Mesendoderm (in vitro differentiated cells): ENCODE data around the gene WTAP.
"Not testable (repeated sequence)": the region's sequence is repeated elsewhere in the genome, so short reads cannot be mapped to it uniquely, and the experiment has no call there.

ENCODE experiments used
- DNase-seq: peaks from one replicate; pipeline ENCODE4 v3.0.0; 2013
- H2AK5ac ChIP-seq: 2 replicates; pipeline ENCODE4 v1.6.1; 2013; ENCODE audit warnings: low read length, inconsistent platforms
- H2BK120ac ChIP-seq: 2 replicates; pipeline ENCODE4 v1.6.1; 2013; ENCODE audit warnings: low read depth, mild to moderate bottlenecking, low read length, moderate library complexity, mixed read lengths
- H2BK15ac ChIP-seq: replicated peaks from 2 replicates; pipeline ENCODE4 v1.6.1; 2013; ENCODE audit warnings: low read depth, mild to moderate bottlenecking, moderate library complexity
- H2BK5ac ChIP-seq: 2 replicates; pipeline ENCODE4 v1.6.1; 2013; ENCODE audit warnings: low read length, inconsistent platforms
- H3K18ac ChIP-seq: 2 replicates; pipeline ENCODE4 v1.6.1; 2013; ENCODE audit warnings: mild to moderate bottlenecking, low read length, mixed read lengths
- H3K23ac ChIP-seq: one replicate; pipeline ENCODE4 v1.6.1; 2013; ENCODE audit warnings: low read length
- H3K27ac ChIP-seq: 2 replicates; pipeline ENCODE4 v1.5.1; 2013; ENCODE audit warnings: low read depth, mild to moderate bottlenecking, inconsistent platforms, low read length, moderate library complexity
- H3K27me3 ChIP-seq: 2 replicates; pipeline ENCODE4 v1.6.1; 2013; ENCODE audit warnings: low read length, control low read depth, mild to moderate bottlenecking, inconsistent platforms; ENCODE audit not compliant: insufficient read depth, poor library complexity
- H3K36me3 ChIP-seq: 2 replicates; pipeline ENCODE4 v1.6.1; 2013; ENCODE audit warnings: low read length, inconsistent platforms; ENCODE audit not compliant: control insufficient read depth, insufficient read depth
- H3K4ac ChIP-seq: one replicate; pipeline ENCODE4 v1.6.1; 2013; ENCODE audit warnings: low read depth, mild to moderate bottlenecking, low read length, moderate library complexity
- H3K4me1 ChIP-seq: 2 replicates; pipeline ENCODE4 v1.6.1; 2013; ENCODE audit warnings: low read depth, low read length, inconsistent platforms; ENCODE audit not compliant: control insufficient read depth
- H3K4me2 ChIP-seq: 2 replicates; pipeline ENCODE4 v1.6.1; 2013; ENCODE audit warnings: low read length
- H3K4me3 ChIP-seq: 2 replicates; pipeline ENCODE4 v1.5.1; 2013; ENCODE audit warnings: mild to moderate bottlenecking, low read length
- H3K56ac ChIP-seq: one replicate; pipeline ENCODE4 v1.6.1; 2013; ENCODE audit warnings: low read length
- H3K79me1 ChIP-seq: 2 replicates; pipeline ENCODE4 v1.6.1; 2013; ENCODE audit warnings: low read length, inconsistent platforms
- H3K79me2 ChIP-seq: 2 replicates; pipeline ENCODE4 v1.6.1; 2013; ENCODE audit warnings: mild to moderate bottlenecking, low read length; ENCODE audit not compliant: control insufficient read depth, insufficient read depth
- H3K9ac ChIP-seq: 2 replicates; pipeline ENCODE4 v1.6.1; 2013; ENCODE audit warnings: low read length, inconsistent platforms
- H4K5ac ChIP-seq: one replicate; pipeline ENCODE4 v1.6.1; 2013; ENCODE audit warnings: low read length
- H4K8ac ChIP-seq: one replicate; pipeline ENCODE4 v1.6.1; 2013; ENCODE audit warnings: low read depth, mild to moderate bottlenecking, control low read depth, low read length, moderate library complexity
- WGBS: extraction: QIAGEN DNeasy Blood & Tissue Kit; methylation state at CpG from one replicate; pipeline ENCODE4 v1.1.7; 2013; ENCODE audit warnings: low lambda C conversion rate, missing lambda C conversion rate; ENCODE audit not compliant: insufficient coverage; ENCODE audit errors: extremely low coverage; 5-methylcytosine and 5-hydroxymethylcytosine counted together

The WTAP gene

GRCh38 chr6:159700970-159701369, 26.3 kb upstream of the WTAP start:
- WGBS = no CpG with 5 or more reads among the region's 1 CpG
- Histone ChIP-seq H3K4me3 (no peak overlapping the region), H3K79me1 (no peaks in the 10 kb centered on the region), H3K4me2 (no peak overlapping the region), H2BK15ac (no peak overlapping the region), H3K27me3 (no peaks in the 10 kb centered on the region), H3K56ac (no peak overlapping the region), H2AK5ac (no peak overlapping the region), H2BK5ac (no peak overlapping the region), H3K9ac (no peak overlapping the region), H3K27ac (no peak overlapping the region), H3K4me1 (no peaks in the 10 kb centered on the region), H4K5ac (no peak overlapping the region), H3K4ac (no peak overlapping the region), H3K23ac (no peak overlapping the region), H3K36me3 (no peaks in the 10 kb centered on the region), H3K18ac (no peak overlapping the region), H4K8ac (no peak overlapping the region), H2BK120ac (no peak overlapping the region), H3K79me2 (no peaks in the 10 kb centered on the region)
- DNase-seq = no peak

DNA sequence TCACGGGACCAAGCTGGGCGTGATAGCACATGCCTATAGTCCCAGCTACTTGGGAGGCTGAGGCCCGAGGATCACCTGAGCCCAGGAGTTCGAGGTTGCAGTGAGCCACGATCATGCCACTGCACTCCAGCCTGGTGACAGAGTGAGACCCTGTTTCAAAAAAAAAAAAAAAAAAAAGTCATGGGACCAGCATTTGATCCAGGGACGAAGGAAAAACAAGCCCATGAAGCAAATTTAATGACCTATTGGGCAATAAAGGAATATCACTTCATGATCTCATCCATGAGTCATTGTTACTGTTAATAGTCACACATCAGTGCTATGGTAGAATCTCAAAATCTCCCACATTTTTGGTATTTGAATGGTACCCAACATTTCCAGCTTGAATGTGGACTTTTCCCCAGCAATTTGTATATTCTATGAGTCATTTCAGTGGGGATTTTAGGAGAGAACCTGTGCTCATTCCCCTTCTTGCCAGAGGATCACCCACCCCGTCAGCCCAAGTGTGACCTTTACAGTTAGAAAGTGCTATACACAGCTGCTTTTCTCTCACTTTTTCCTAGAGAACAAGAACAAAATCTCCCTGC, 25.8 kb upstream of the WTAP start:
- H2BK120ac ChIP-seq = no peak overlapping the region
- H3K4me2 ChIP-seq = no peak overlapping the region
- H3K9ac ChIP-seq = no peak overlapping the region
- no peak overlapping the region for H4K5ac ChIP-seq
- H3K79me2 ChIP-seq = no peaks in the 10 kb centered on the region
- DNase-seq = no peak
- WGBS = no CpG with 5 or more reads among the region's 7 CpGs
- no peak overlapping the region for H3K56ac ChIP-seq
- H2AK5ac ChIP-seq = no peak overlapping the region
- H3K27me3 ChIP-seq = no peaks in the 10 kb centered on the region
- H2BK15ac ChIP-seq = no peak overlapping the region
- H3K4ac ChIP-seq = no peak overlapping the region
- no peaks in the 10 kb centered on the region for H3K79me1 ChIP-seq
- no peak overlapping the region for H2BK5ac ChIP-seq
- H3K27ac ChIP-seq = no peak overlapping the region
- no peak overlapping the region for H3K18ac ChIP-seq
- no peaks in the 10 kb centered on the region for H3K36me3 ChIP-seq
- no peaks in the 10 kb centered on the region for H3K4me1 ChIP-seq
- no peak overlapping the region for H3K4me3 ChIP-seq
- no peak overlapping the region for H3K23ac ChIP-seq
- H4K8ac ChIP-seq = no peak overlapping the region

DNA sequence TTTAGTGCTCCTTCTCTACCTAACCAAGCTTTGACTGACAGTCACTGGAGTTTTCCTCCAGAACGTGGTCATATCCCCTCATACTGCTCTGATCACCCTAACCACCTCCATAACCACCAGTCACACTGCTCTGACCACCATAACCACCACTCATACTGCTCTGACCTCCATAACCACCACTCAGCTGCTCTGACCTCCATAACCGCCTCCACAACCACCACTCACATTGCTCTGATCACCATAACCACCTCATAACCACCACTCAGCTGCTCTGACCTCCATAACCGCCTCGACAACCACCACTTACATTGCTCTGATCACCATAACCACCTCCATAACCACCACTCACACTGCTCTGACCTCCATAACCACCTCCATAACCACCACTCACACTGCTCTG, 16.7 kb upstream of the WTAP start:
- H3K27me3 ChIP-seq, H3K4me3 ChIP-seq, H3K18ac ChIP-seq, H2AK5ac ChIP-seq, H3K79me1 ChIP-seq, H3K4me2 ChIP-seq, H3K79me2 ChIP-seq, H4K5ac ChIP-seq, H3K9ac ChIP-seq, H3K27ac ChIP-seq, DNase-seq, H2BK5ac ChIP-seq, H3K36me3 ChIP-seq, H2BK120ac ChIP-seq, H3K56ac ChIP-seq, H4K8ac ChIP-seq, H3K4ac ChIP-seq, H2BK15ac ChIP-seq, H3K23ac ChIP-seq, H3K4me1 ChIP-seq: not testable (repeated sequence)
- no CpG with 5 or more reads among the region's 4 CpGs for WGBS

- not testable (repeated sequence) for H3K79me2 ChIP-seq, H3K23ac ChIP-seq, H2BK120ac ChIP-seq, H3K4me1 ChIP-seq, DNase-seq, H2BK5ac ChIP-seq, H3K4me2 ChIP-seq, H3K27me3 ChIP-seq, H3K56ac ChIP-seq, H3K79me1 ChIP-seq, H3K18ac ChIP-seq, H3K36me3 ChIP-seq, H3K4me3 ChIP-seq, H2AK5ac ChIP-seq, H3K4ac ChIP-seq, H4K8ac ChIP-seq, H3K9ac ChIP-seq, H3K27ac ChIP-seq, H2BK15ac ChIP-seq, H4K5ac ChIP-seq
- no CpG with 5 or more reads among the region's 3 CpGs for WGBS
These were observed 14.9 kb upstream of the WTAP start for GRCh38 chr6:159712389-159712788.

- no CpG with 5 or more reads among the region's 7 CpGs for WGBS
- Histone ChIP-seq H3K27me3 (no peaks in the 10 kb centered on the region), H3K56ac (no peak overlapping the region)
These were observed 13.3 kb upstream of the WTAP start for GRCh38 chr6:159713984-159714383.

DNA sequence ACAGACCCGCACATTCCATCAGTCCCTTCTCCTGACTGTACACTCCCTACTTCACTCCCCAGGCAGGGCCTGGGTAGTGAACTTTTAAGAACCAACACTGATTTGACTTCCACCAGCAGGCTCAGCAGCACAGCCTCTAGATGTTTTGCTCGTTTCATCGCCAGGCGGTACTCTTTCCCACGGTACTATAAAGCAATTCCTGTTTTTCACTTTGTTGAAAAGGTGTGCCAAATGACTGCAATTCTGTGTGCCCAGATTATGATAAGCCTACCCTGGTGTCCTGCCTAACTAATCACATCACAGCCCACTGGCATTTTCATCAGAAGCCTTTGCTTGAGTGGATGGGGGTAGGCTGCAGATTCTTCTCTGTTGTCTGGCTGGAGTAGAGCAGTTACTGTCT, 12.9 kb upstream of the WTAP start:
- Histone ChIP-seq H3K27ac (no peak overlapping the region), H2BK5ac (no peak overlapping the region)

More at GRCh38 chr6:159713984-159714383, 13.3 kb upstream of the WTAP start:
- H3K23ac ChIP-seq = no peak overlapping the region
- H3K4me3 ChIP-seq = no peak overlapping the region
- no peak overlapping the region for H3K4ac ChIP-seq
- H3K27ac ChIP-seq = no peak overlapping the region
- H2BK5ac ChIP-seq = no peak overlapping the region
- H3K4me2 ChIP-seq = no peak overlapping the region
- H2BK120ac ChIP-seq = no peak overlapping the region
- DNase-seq = no peak
- H3K9ac ChIP-seq = no peak overlapping the region
- H4K5ac ChIP-seq = no peak overlapping the region
- no peak overlapping the region for H2BK15ac ChIP-seq
- no peak overlapping the region for H4K8ac ChIP-seq
- H3K79me1 ChIP-seq = no peaks in the 10 kb centered on the region
- no peaks in the 10 kb centered on the region for H3K4me1 ChIP-seq
- H3K18ac ChIP-seq = no peak overlapping the region
- no peaks in the 10 kb centered on the region for H3K79me2 ChIP-seq
- no peak overlapping the region for H2AK5ac ChIP-seq
- H3K36me3 ChIP-seq = no peaks in the 10 kb centered on the region

More for the DNA sequence above, 12.9 kb upstream of the WTAP start:
- Histone ChIP-seq H3K79me1 (no peaks in the 10 kb centered on the region), H3K4me3 (no peak overlapping the region), H3K56ac (no peak overlapping the region), H3K23ac (no peak overlapping the region), H3K4me2 (no peak overlapping the region), H2AK5ac (no peak overlapping the region), H3K18ac (no peak overlapping the region), H3K9ac (no peak overlapping the region), H4K8ac (no peak overlapping the region), H3K36me3 (no peaks in the 10 kb centered on the region), H3K4ac (no peak overlapping the region), H3K4me1 (no peaks in the 10 kb centered on the region), H2BK15ac (no peak overlapping the region), H2BK120ac (no peak overlapping the region), H4K5ac (no peak overlapping the region), H3K27me3 (no peaks in the 10 kb centered on the region), H3K79me2 (no peaks in the 10 kb centered on the region)
- no peak for DNase-seq
- no CpG with 5 or more reads among the region's 5 CpGs for WGBS
